ENCODE results near the gene AHSG.
A peak's percentile ranks its signal among the peaks of the same experiment; 100 is the strongest.
"Not testable (repeated sequence)": the region's sequence is repeated elsewhere in the genome, so short reads cannot be mapped to it uniquely, and the experiment has no call there.

AHSG gene, protein sequence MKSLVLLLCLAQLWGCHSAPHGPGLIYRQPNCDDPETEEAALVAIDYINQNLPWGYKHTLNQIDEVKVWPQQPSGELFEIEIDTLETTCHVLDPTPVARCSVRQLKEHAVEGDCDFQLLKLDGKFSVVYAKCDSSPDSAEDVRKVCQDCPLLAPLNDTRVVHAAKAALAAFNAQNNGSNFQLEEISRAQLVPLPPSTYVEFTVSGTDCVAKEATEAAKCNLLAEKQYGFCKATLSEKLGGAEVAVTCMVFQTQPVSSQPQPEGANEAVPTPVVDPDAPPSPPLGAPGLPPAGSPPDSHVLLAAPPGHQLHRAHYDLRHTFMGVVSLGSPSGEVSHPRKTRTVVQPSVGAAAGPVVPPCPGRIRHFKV

DNA sequence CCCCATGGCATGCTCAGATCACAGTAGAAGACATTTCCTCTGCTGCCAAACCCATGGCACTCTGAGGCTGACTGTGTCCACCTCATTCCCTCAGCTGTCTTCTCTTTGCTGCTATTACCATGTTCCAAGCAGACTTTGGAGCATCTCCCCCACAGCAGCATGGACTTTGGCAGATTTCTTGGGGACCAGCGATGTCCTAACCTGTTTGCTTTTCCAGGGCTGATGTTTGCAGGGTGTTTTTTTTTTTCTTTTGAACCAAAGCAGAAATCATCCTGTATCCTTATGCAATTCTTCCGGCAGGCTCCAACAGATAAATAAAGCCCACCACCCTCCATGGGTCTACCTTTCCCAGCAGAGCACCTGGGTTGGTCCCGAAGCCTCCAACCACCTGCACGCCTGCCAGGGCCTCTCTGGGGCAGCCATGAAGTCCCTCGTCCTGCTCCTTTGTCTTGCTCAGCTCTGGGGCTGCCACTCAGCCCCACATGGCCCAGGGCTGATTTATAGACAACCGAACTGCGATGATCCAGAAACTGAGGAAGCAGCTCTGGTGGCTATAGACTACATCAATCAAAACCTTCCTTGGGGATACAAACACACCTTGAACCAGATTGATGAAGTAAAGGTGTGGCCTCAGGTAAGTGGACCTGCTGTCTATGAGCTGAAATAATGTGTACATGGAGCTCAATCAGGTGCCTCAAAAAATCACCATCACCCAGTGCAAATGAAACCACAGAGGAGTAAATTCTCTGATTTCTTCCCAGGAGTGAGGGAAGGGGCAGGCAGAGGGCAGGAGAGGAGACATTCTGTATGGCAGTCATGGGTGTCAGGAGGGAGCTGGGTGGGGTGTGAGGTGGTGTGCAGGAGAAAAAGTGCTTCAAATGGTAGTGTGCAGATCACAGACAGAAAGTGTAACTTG lies at the start of gene AHSG:
TSS of gene AHSG (plus strand) at position 340 of the 916 bp plus-strand sequence. CDS start at position 422, 82 bp downstream.
- DNase-seq (ENCODE audit: low spot score) = no peak

GRCh38 chr3:186564586-186564985 lies 48.3 kb upstream of the AHSG start:
- DNase-seq (ENCODE audit: low spot score) = no peak

GRCh38 chr3:186566772-186567071 lies 46.1 kb upstream of the AHSG start:
- DNase-seq (ENCODE audit: low spot score) = peak; percentile 64

- DNase-seq (ENCODE audit: low spot score) = peak; percentile 93
Measured at GRCh38 chr3:186567072-186567921, 45.6 kb upstream of the AHSG start, which contains the start of gene TBCCD1. Gene TBCCD1, minus strand, starts transcription at chr3:186567339. Its CDS starts 3,010 bp downstream, at chr3:186564329.

- not testable (repeated sequence) for DNase-seq (ENCODE audit: low spot score)
Measured at GRCh38 chr3:186569361-186569760, 43.5 kb upstream of the AHSG start.

DNA sequence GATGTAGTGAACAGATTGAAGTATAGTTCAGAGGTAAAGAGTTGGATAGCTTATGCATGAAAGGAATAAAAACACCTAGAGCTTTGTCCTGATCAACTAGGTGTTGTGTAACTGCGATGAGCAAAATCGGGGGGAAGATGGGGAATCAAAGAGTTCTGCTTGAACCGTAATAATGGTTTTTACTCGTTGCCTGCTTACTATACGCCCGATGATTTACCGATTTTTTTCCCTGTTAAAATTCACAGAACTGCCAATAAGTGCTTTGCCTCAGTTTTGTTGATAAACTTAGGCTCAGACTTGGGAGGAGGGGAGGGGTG lies 43.1 kb upstream of the AHSG start:
- no peak for DNase-seq (ENCODE audit: low spot score)

DNA sequence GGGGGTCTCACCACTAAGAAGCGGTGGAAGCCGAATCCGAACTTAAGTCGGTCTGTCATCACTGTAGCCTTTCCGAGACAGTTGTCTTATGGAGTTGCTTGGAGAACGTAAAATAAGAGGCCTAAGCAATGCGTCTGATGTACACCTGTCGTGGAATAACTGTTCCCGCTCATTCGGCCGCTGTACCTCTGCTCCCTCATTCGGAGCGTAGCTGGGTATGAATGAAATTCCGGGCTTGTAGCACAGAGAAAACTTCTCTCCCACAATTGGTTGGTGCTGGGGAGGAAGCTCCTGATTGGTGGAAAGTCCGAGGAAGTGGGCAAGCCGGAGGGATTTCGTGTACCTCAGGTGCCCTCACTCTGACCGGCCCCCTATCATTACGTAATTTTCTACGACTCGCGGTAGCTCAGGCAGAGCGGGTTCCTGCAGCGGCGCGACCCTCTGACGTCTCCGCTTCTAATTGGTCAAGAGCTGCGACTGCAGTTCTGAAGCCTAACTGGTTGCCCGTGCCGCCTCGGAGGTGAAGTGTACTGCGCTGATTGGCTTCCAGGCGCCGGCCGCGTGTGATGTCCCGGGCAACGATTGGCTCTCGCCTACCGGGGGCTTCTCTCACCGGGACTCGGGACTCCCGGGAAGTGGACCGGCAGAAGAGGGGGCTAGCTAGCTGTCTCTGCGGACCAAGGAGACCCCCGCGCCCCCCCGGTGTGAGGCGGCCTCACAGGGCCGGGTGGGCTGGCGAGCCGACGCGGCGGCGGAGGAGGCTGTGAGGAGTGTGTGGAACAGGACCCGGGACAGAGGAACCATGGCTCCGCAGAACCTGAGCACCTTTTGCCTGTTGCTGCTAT lies 42.5 kb upstream of the AHSG start, which contains the start of gene DNAJB11:
TSS of gene DNAJB11 (plus strand) at position 625 of the 845 bp plus-strand sequence. CDS start at position 803, 178 bp downstream.
- peak; percentile 99 for DNase-seq (ENCODE audit: low spot score)

DNA sequence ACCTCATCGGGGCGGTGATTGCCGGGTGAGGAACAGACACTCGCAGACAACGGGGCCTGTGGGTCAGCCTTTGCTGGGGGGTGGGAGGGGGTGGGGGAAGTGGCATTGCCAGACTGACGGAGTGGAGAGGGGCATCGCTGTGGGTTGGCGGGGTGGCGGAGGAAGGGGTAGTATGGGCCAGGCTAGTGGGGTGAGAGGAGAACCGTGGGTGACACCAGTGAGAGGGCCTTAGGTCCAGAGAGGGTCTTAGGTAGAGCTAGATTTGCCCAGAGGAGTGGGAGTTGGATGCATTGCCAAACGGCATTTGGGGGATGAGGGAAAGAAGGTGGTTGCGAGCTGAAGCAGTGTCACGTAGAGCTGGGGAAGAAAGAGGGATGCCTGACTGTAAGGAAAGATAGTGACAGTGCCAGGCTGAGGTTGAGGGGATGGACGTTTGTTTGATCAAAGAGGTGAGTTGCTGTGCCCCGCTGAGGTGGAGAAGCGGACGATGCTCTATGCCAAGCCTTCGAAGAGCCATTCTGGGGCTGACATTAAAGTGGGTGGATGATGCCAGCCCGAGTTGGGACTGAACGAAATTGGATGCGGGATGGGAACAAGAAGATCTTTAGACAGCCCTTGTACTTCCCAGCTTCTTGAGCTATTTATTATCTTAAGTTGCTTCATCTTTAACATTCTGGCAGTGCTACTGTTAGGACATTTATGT lies 41.8 kb upstream of the AHSG start:
- DNase-seq (ENCODE audit: low spot score) = peak; percentile 22

- DNase-seq (ENCODE audit: low spot score) = peak; percentile 47
Measured at GRCh38 chr3:186571644-186572013, 41.2 kb upstream of the AHSG start.

- DNase-seq (ENCODE audit: low spot score) = no peak
Measured at GRCh38 chr3:186577521-186577920, 35.3 kb upstream of the AHSG start.

DNA sequence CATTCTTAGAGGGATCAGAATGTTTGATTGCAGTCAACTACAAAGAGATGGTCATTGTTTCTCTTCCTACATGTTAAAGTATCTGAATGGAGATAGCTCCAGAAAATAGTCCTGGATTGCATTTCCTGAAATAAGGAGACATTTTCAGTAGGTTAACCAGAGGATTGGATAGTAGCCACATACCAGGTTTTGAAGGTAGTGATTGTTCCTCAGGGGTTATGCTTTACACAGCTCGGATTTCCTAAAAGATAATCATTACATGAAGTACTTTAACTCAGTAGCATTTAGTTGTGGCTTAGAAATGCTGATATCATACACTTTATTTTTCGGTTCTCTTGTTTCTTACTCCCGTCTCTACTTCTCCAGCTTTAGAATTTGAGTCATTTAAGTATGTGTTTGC lies 32.1 kb upstream of the AHSG start:
- no peak for DNase-seq (ENCODE audit: low spot score)

- DNase-seq (ENCODE audit: low spot score) = no peak
Measured at GRCh38 chr3:186582541-186582940, 30.3 kb upstream of the AHSG start.

DNA sequence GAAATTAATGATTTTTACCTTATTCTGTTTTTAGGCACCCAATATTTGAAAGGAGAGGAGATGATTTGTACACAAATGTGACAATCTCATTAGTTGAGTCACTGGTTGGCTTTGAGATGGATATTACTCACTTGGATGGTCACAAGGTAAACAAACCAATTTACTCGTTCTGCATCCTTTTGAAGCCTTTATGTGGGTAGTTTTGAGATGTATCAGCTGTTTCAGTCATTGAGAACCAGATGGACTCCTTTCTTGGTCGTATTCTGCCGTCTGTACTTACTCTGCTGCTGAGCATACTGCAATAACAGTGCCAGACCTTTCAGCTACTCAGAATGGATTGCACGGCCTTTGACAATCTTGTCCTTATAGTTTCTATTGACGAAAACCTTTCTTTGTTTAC lies 29.0 kb upstream of the AHSG start:
- no peak for DNase-seq (ENCODE audit: low spot score)

- DNase-seq (ENCODE audit: low spot score) = not testable (repeated sequence)
Measured at GRCh38 chr3:186586245-186586644, 26.6 kb upstream of the AHSG start.

DNA sequence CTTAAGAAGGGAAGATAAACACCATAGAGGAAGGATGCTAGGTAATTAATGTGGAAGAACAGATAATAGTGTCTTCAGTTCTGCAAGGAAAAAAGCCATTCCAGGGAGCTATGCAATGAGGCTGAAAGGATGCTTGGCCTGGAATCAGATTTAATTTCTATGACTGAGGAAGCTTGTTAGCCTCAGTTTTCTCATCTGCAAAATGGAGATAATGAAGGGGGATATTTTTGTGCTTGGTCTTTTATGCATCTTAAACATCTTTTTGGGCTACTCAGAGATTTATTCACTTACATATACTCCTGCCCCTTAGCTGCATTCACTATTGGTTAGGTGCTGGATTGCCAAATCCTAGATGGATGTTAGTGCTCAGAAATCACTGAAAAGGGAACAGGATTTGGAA lies 25.7 kb upstream of the AHSG start:
- no peak for DNase-seq (ENCODE audit: low spot score)

DNA sequence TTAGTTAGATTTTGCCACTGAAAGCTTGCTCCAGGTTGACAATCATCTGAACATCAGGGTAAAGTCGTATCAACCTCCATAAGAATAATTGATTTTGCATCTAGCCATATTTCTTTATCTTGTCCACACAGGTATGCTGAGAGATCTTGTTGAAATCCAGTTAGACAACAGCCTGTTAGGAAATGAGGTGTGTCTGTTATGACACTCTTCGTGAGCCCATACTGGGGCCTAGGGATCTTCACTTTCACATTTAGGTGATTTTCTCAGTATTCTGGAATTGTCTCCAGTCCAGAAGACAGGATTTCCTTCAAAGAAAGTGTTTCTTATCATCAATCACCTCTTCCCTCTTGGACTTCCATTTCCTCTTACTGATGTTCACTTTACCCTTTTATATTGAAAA lies 24.2 kb upstream of the AHSG start:
- no peak for DNase-seq (ENCODE audit: low spot score)

- peak; percentile 49 for DNase-seq (ENCODE audit: low spot score)
Measured at GRCh38 chr3:186589121-186589520, 23.7 kb upstream of the AHSG start.

DNA sequence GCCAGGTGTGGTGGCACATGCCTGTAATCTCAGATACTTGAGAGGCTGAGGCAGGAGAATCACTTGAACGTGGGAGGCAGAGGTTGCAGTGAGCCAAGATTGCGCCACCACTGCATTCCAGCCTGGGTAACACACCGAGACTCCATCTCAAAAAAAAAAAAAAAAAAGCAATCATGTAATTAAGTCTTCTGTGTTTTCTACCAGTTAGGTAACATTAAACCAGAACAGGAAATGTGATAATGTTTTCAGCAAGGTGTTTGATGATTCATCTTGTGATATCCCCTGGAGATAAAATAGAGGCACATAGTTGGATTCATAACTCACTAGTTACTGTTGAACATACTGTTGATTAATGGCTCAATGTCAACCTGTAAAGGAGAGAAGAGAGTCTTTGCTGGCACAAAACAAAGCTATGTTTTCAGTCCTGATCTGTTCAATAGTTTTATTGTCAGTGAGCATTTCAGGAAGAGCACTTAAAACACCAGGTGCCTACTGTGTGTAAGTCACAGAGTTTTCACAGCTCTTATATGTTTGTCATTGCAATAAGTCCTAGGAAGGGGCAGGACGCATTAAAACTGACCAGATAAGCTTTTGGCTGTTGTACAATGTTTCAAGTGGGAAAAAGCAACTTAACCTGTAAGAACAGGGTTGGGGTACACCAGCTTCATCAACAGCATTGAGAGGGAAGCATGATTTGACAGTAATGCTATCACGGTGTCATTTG lies 22.8 kb upstream of the AHSG start:
- no peak for DNase-seq (ENCODE audit: low spot score)

DNA sequence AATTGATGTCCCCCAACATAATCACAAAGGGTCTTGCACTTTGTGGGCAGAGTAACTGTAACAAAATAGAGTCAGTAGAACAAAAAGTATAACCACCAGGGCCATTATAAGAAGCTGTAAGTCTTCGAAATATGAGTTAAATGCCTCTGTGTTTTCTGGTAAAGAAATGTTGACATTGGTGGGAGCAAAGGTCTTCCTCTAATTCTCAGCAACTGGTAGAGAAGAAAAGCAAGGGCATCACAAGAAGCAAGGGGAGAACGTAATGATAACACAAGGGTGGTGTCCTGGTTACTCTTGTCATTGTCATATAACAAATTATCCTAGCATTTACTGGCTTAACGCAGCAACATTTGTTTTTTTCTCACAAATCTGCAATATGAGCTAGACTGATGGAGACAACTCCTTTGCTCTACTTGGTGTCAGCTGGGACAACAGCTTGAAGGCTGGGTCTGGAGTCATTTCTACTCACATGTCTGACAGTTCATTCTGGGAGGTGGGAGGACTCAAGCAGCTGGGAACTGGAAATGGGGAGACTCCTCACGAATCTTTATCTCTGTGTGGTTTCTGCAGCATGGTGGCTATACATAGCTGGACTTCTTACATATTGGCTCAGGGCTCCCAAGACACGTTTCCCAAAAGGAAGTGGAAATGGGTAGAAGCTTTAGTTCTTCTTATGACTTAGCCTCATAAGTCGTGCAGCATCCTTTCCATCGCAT lies 22.1 kb upstream of the AHSG start:
- DNase-seq (ENCODE audit: low spot score) = no peak

Data from NAMALWA (cell line).